ENCODE measurements around the gene ANKRD52. TPM values are rescaled to one million over a fixed set of nuclear protein-coding genes. Genes with fewer than 3 reads are reported as not detected.
"Not testable (repeated sequence)": the region's sequence is repeated elsewhere in the genome, so short reads cannot be mapped to it uniquely, and the experiment has no call there.

The ANKRD52 gene
- polyA plus RNA-seq (ENCODE audit: insufficient read length in 10 of 10): 10 to 100 TPM; 14.1 to 21.7 (median 18.1) TPM
- long read RNA-seq, donor 1, full-length matches to known transcripts: 1 of 1 reads
- long read RNA-seq, donor 1, partial matches to known transcripts: 0 of 1 reads
- long read RNA-seq, donor 1, other reads (novel, unspliced or antisense): 0 of 1 reads
- long read RNA-seq, donor 2, full-length matches to known transcripts: 2 of 2 reads
- long read RNA-seq, donor 2, partial matches to known transcripts: 0 of 2 reads
- long read RNA-seq, donor 2, other reads (novel, unspliced or antisense): 0 of 2 reads
- long read RNA-seq, donor 3: 0 reads
- long read RNA-seq, donor 4: 0 reads
- long read RNA-seq, donor 5, full-length matches to known transcripts: 1 of 1 reads
- long read RNA-seq, donor 5, partial matches to known transcripts: 0 of 1 reads
- long read RNA-seq, donor 5, other reads (novel, unspliced or antisense): 0 of 1 reads
- long read RNA-seq, donor 6: 0 reads
- long read RNA-seq, donor 7: 0 reads
- long read RNA-seq, donor 8: 0 reads
- long read RNA-seq, donor 9: 0 reads

DNA sequence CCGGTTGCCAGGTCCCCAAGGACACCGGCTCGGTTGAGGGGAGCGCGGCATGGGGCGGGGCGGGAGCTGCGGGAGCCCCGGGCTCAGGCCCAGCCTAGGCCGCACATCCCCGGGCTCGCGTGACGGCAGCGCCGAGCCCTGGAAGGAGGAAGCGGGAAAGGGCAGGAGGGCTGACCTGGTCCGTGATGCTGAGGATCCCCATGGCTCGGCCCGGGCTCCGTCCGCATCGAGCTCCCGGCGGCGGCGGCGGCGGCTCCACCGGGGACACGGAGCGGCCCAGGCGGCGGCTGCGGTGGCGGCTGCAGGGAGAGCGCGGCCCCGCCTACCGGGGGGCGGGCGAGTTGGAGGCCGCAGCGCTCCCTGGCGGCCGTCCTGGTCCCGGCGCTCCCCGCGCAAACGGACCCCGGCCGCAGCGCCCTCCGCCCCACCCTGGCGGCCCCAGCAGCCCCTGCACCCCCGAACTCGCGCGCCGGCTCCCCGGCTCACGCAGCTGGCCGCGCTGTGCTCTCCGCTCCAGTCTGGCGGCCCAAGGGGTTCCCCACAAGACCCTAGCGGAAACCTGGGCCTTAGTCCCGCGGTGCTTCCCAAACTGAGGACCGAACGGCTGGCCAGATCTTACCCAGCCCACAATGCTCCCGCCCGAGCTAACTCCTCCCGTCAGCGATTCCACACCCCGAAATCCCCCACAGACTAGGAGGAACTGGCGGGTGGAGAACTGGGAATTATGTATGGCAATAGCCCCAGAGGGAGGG, at the start of gene ANKRD52:
Gene ANKRD52, minus strand, starts transcription at position 317 of the 752 bp plus-strand sequence. Its CDS starts 115 bp downstream, at position 202.
- DNase-seq: peak; percentile 77 to 96 (median 91)

DNA sequence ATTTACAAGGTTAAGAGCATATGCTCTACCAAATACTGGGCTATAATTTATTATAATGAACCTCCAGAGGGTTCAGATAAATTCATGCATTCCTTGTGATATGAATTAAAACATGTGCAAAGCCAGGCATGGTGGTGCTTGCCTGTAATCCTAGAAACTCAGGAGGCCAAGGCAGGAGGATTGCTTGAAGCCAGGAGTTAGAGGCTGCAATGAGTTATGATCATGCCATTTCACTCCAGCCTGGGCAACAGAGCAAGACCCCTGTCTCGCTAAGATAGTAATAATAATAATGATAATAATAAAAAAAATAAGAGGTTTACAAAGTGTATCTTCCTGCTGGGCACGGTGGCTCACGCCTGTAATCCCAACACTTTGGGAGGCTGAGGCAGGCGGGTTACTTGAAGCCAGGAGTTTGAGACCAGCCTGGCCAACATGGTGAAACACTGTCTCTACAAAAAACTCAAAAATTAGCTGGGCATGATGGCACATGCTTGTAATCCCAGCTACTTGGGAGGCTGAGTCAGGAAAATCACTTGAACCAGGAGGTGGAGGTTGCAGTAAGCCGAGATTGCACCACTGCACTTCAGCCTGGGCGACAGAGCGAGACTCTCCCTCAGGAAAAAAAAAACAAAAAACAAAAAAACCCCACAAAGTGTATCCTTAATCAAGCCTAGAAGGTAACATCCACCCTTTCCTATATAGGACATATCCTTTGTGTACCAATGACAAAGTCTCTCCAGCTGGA, 49.2 kb upstream of the ANKRD52 start:
- no peak for DNase-seq

DNA sequence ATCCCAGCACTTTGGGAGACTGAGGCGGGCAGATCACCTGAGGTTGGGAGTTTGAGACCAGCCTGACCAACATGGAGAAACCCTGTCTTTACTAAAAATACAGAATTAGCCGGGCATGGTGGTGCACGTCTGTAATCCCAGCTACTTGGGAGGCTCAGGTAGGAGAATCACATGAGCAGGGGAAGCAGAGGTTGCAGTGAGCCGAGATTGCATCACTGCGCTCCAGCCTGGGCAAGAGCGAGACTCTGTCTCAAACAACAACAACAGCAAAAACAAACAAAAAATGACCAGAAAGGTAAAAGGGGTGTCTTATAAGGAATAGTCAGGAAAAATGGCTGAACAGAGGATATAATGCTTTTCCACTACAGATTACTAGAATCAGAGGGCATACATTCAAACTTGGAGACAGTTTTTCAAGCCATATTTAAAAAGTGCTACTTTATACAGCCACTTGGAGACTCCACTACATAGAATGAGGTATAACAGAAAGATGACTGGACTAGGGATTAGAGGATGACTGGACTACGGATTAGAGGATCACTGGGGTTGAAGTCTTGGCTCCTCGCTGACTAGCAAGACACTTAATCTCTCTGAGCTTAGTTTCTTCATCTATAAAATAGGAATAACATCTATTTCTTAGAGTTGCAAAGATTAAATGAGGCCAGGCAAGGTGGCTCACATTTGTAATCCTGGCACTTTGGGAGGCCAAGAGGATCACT, 46.8 kb upstream of the ANKRD52 start:
- DNase-seq: no peak

DNA sequence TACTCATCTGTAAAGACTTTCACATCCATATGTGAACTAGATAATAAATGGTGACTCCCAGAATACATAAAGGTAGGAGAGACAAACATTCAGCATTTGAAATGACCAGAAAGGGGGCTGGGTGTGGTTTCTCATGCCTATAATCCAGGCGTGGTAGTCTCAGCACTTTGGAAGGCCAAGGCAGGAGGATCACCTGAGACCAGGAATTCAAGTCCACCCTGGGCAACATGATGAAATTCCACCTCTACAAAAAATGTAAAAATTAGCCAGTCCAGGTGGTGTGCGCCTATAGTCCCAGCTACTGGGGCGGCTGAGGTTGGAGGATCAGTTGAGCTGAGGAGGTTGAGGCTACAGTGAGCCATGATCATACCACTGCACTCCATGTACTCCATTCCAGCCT, 46.1 kb upstream of the ANKRD52 start:
- no peak for DNase-seq

DNA sequence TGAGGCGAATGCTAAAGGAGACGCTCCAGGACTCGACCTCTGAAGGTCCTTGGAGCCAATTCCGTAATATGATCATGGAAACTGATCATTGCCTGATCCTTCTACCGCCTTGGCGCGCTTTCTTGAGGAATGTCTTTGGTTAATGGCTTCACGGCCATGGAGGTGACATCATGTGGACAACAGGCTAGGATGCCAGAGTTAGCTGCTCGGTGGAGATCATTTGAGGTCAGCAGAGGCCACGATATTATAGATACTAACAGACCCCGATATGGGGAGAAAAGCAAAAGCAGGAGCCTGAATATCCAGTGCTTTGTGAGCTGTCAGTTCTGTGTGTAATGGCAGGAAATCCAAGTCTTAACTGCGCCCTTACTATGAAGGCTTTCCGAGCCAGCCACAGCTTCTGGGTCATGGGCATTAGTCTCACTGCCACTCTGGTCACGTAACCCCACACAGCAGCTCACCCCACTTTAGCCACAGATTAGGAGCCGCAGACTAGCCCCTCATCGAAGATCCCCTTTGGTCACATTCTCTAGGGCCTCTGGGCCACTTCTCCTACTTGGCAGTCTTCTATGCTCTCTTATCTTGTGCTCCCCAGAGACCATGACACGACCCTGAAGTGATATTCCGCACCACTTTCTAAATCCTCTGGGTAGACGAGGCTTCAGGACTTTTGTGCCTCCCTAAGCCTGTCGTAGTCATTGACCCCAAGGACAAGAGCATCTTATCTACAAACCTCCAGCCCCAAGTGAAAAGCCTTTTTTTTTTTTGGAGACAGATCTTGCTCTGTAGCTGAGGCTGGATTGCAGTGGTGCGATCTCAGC, 42.7 kb upstream of the ANKRD52 start:
- no peak for DNase-seq

DNA sequence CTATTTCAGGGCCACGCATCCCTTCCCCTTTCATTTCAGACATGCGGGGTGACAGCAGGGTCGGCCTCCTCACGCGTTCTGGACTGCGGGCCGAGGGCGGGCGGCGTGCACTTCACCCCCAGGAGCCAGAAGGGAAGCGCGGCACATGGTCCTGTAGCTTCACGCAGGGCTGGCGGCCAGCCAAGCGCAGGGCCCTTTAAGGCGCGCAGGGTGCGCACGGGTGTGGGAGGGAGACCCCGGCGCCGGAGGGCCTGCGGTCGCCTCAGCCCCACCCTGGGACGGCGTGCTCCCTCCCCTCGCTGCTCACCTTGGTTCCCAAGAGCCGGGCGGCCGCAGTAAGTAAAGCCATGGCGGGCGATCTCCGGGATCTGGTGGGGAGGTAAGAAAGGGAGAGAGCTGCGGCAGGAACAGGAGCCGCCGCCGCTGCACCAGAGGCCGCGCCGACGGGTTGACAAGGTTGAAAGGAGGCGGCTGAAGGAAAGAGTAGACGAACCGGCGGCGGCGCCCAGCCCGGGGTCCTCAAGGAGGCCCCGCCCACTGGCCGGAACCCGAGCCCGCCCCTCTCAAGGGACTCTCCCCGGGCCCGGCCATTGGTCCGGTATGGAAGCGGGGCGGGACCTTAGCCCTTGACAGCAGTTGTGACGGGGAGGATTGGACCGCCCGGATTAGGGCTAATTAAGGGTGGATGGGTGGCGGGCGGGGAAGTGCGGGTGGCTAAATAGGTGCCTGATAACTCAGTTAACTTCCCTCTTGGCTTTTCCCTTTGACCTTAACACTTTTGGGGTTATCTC, 41.9 kb upstream of the ANKRD52 start, which contains the start of gene CS:
Gene CS, minus strand, starts transcription at position 478 of the 791 bp plus-strand sequence. Its CDS starts 129 bp downstream, at position 349.
- DNase-seq: peak; percentile 97 to 99 (median 98)

DNA sequence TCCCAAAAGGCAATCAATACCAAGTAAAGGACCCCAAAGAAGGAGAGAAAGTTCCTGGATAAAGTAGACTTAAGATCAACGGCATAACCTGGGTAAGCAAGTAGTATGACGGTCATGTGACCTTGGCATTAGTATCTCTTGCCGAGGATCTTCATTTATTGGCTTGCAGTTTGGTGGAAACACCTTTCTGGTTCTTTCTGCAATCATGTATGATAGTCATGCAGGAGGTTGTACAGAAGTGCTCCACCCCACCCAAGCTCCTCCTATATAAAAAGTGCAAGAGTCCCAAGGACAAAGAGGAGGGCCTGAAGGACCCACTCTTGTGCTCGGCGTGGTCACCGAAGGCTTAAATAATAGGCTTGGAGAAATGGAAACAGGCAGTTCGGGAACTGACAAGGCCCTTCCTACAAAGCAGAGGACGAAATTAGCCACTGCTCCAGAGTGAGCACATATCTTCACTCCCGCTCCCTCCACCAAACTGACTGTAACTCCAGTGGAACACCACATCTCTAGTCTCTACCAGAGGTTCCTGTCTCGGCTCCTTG, 41.2 kb upstream of the ANKRD52 start:
- no peak for DNase-seq

DNA sequence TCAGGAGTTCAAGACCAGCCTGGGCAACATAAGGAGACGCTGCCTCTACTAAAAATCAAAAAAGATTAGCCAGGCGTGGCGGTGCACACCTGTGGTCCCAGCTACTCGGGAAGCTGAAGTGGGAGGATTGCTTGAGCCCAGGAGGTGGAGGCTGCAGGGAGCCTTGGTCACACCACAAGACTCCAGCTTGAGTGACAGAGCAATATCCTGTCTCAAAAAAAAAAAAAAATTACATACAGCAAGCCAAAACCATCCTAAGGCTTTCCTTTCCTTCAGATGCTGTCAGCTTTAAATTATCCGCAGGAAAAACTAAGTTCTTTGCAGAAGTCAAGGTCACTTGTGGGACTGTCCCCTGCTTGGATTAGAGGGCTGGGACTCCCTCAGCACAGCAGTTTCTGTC, 40.6 kb upstream of the ANKRD52 start:
- DNase-seq: no peak

DNA sequence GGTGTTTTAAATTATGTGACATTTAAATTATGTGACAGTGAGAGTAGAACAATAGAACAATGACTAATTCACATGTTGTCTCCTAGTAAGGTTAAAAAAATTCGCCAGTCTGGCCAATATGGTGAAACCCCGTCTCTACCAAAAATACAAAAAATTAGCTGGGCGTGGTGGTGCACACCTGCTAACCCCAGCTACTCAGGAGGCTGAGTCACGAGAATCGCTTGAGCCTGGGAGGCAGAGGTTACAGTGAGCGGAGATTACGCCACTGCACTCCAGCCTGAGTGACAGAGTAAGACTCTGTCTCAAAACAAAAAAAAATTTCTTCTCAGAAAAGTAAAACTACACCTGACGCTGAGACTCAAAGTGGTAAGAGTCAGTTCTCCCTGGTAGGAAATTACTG, 39.2 kb upstream of the ANKRD52 start:
- no peak for DNase-seq

DNA sequence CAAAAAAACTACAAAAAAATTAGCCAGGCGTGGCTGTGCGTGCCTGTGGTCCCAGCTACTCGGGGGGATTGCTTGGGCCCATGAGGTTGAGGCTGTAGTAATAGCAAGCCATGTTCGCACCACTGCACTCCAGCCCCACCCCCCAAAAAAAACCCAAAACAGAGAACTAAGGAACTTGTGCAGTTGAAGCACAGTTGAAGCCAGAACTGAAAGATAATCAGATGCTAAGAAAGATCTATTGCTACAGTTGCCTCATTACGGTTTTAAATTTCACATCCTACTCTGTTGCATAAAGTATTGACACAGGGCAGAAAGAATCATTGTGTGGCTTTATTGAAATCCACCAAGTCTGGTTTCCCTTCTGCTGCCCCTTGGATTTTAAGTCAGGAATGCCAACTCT, 38.1 kb upstream of the ANKRD52 start:
- DNase-seq: no peak

DNA sequence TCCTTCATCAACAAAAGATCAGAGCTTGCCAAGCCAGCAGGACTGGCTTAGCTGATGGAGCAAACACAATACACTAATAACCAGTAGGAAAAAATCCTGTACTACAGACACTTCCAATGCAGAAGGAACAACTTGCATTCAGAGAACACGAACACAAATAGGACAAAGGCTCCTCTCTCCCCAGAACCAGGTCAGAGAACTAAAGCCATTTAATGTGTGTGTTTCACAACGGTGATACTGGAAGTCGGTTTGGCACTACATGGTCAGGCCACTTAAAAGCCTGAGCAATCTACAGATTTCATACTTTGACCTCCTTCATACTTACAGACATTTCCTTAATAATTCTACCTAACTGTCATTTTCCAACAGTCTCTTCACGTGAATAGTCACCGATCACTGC, 35.6 kb upstream of the ANKRD52 start:
- DNase-seq: no peak

DNA sequence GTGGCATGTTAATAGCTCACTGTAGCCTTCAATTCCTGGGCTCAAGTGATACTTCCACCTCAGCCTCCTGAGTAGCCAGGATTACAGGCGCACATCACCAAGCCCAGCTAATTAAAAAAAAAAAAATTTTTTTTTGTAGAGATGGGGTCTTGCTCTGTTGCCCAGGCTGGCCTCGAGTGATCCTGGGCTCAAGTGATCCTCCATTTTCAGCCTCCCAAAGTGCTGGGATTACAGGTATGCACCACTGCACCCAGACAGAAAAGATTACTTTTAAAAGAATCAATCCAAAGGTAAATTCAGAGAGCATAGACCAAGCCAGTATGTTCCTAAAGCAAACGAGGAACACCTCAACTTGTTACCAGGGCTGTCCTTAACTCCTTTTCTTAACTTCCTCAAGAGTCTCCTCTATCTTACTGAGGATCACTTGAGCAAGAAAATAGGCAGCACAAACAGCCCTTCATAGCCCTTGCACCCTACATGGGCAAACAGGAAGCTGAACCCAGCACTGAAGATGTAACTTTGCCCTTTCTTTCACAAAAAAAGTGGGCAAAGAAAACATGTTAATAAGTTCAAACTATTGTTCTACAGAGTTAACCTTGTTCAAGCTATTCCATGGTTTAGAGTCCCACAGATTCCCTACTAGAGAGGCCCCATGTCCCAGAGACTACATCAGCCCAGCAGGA, 30.7 kb upstream of the ANKRD52 start:
- DNase-seq: no peak

DNA sequence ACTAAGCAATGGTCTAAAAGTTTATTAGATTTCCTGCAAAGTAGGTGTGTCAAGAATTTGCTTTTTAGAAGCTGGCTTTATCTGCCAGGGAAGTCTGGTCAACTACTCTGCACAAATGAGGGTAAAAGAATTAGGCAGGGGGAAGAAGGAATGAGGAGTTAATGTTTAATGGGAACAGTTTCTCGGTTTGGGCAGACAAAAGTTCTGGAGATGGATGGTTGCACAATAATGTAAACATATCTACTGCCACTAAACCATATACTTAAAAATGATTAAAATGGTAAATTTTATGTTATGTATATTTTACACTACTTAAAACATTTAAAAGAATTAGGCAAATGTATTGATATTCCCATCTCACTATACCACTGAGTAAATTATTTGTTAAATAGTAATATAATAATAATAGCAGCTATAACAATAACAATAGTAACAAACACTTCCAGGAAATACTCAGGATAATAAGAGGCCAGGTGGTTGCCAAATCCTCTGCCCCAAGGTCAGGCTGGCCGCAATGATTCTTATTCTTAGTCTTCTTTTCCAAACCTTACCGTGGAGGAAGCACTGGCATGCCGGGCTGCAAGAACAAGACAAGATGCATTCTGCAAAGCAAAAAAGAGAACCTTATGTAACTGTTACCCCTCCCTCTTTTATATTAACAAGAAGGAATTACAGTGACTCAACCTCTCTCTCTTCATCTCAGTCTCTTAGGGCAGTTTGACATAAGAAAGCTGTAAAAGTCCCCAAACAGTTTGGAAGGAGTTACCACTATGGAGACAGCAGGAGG, 28.1 kb upstream of the ANKRD52 start:
- no peak for DNase-seq

DNA sequence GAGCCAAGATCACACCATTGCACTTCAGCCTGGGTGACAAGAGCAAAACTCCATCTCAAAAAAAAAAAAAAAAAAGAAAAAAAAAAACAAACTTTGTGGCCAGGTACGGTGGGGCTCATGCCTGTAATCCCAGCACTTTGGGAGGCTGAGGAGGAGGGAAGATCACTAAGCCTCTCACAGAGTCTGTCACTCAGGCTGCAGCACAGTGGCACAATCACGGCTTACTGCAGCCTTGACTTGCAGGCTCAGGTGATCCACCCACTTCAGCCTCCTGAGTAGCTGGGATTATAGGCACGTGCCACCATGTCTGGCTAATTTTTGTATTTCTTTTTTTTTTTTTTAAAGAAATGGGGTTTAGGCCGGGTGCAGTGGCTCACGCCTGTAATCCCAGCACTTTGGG, 26.1 kb upstream of the ANKRD52 start:
- not testable (repeated sequence) for DNase-seq

DNA sequence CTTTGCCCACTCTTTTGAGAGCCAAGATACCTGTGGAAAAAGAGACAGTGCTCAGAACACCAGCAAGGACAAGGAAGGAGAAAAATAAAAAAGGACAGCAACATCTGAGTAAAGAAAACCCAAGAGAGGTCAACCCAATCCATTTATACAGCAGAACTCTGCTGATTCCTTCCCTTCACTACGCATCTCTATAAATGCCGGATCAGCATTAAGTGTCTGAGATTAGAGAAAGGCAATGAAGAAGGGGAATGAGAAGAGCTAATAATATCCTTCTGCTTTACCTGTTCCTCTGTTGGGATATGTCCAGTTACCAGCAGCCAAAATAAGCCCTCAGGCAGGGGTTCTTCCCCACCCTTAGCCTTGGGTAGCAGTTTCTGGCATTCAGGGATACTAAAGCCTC, 24.4 kb upstream of the ANKRD52 start:
- no peak for DNase-seq

DNA sequence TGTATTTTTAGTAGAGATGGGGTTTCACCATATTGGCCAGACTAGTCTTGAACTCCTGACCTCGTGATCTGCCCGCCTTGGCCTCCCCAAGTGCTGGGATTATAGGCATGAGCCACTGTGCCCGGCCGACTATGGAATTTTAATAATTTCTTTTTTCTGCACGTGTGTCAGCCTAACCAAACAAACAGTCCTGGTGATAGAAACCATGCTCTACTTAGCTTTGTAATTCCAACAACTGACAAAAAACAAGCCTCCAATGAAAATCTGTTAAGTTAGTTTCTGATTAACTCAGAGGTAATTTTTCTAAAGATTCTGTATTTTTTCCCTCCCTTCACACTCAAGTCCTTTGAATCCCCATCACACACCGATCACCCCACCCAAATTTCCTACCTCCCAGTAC, 23.8 kb upstream of the ANKRD52 start:
- no peak for DNase-seq

DNA sequence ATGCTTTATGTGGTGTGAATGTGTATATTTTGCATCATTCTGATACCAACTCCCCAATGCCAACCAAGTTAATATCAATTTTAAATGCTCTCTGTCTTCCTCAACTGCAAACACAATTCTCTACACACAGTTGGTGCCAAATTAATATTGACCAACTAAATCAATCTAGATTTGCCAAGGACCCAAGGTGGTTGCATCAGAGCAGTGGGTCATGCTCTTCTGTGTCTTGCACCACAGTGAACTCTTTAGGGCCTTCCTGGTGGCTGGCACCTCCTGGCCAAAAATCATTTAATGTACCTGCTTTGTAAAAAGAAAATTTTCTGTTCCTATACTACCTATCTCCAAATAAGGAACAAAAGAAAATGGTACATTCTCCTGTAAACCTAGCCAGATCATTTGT, 22.7 kb upstream of the ANKRD52 start:
- DNase-seq: no peak

DNA sequence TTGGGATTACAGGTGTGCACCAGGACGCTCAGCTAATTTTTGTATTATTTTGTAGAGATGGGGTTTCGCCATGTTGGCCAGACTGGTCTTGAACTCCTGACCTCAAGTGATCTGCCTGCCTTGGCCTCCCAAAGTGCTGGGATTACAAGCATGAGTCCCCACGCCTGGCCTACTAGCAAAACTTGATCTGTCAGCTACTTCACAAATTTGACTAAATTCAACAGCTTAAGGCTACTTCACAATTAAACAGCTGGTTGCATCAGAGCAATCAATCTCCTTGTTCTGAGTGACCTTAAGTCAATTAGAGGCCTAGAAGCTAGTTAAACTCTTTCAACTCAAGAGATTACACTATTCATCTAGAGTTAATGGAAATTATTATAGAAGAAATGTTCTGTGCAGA, 20.7 kb upstream of the ANKRD52 start:
- no peak for DNase-seq

All from muscle of back (tissue), 13 donors.